ENCODE data around the gene ADGRG1.
"Not testable (repeated sequence)": the region's sequence is repeated elsewhere in the genome, so short reads cannot be mapped to it uniquely, and the experiment has no call there.

ADGRG1 gene

GRCh38 chr16:57698812-57699405, 70.5 kb downstream of the ADGRG1 start:
- DNase-seq (ENCODE audit: low read depth in 2 of 2): no peak

GRCh38 chr16:57699481-57699880, 71.1 kb downstream of the ADGRG1 start:
- no peak for DNase-seq (ENCODE audit: low read depth in 2 of 2)

GRCh38 chr16:57699899-57700298, 71.5 kb downstream of the ADGRG1 start:
- DNase-seq (ENCODE audit: low read depth in 2 of 2): no peak

- no peak for DNase-seq (ENCODE audit: low read depth in 2 of 2)
Observed at GRCh38 chr16:57700781-57701551, 72.5 kb downstream of the ADGRG1 start.

GRCh38 chr16:57701759-57702371, 73.4 kb downstream of the ADGRG1 start:
- DNase-seq (ENCODE audit: low read depth in 2 of 2): no peak

- no peak for DNase-seq (ENCODE audit: low read depth in 2 of 2)
Observed at GRCh38 chr16:57703416-57704010, 75.1 kb downstream of the ADGRG1 start.

GRCh38 chr16:57704011-57704904, 75.8 kb downstream of the ADGRG1 start:
- no peak for DNase-seq (ENCODE audit: low read depth in 2 of 2)

GRCh38 chr16:57704905-57705852, 76.7 kb downstream of the ADGRG1 start:
- DNase-seq (ENCODE audit: low read depth in 2 of 2): no peak

GRCh38 chr16:57706717-57707116, 78.3 kb downstream of the ADGRG1 start:
- DNase-seq (ENCODE audit: low read depth in 2 of 2): no peak

GRCh38 chr16:57707331-57707730, 78.9 kb downstream of the ADGRG1 start:
- DNase-seq (ENCODE audit: low read depth in 2 of 2): no peak

GRCh38 chr16:57708168-57708567, 79.7 kb downstream of the ADGRG1 start:
- no peak for DNase-seq (ENCODE audit: low read depth in 2 of 2)

- DNase-seq (ENCODE audit: low read depth in 2 of 2): no peak
Observed at GRCh38 chr16:57709663-57710062, 81.2 kb downstream of the ADGRG1 start.

GRCh38 chr16:57711346-57711745, 82.9 kb downstream of the ADGRG1 start:
- no peak for DNase-seq (ENCODE audit: low read depth in 2 of 2)

- DNase-seq (ENCODE audit: low read depth in 2 of 2): no peak
Observed at GRCh38 chr16:57711993-57712392, 83.6 kb downstream of the ADGRG1 start.

- not testable (repeated sequence) for DNase-seq (ENCODE audit: low read depth in 2 of 2)
Observed at GRCh38 chr16:57712569-57712968, 84.1 kb downstream of the ADGRG1 start.

- DNase-seq (ENCODE audit: low read depth in 2 of 2): no peak
Observed at GRCh38 chr16:57713596-57713995, 85.2 kb downstream of the ADGRG1 start.

- DNase-seq (ENCODE audit: low read depth in 2 of 2): no peak
Observed at GRCh38 chr16:57714047-57714446, 85.6 kb downstream of the ADGRG1 start.

All from fibroblast of skin of left quadriceps (primary cell).